ENCODE data around the gene FAM81A.
"Not testable (repeated sequence)": the region's sequence is repeated elsewhere in the genome, so short reads cannot be mapped to it uniquely, and the experiment has no call there.

The FAM81A gene

DNA sequence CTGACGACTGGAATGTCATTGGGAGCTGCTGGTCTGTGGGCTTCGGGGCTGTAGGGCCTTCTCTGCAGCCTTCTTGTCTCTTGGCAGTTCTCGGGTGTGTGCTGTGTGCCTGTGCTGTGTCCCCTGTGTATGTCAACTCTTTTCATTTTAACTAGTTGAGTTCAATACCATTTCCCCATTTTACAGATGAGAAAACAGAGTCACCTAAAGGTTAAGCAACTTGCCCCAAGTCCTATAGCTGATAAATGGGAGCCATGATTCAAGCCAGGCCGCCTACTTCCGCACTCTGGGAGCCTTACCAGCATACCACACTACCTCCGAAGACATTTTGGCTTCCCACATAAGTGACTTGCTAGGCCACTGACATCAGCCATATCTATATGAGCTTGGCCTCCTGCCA, 85.7 kb downstream of the FAM81A start:
- H3K9me3 ChIP-seq (ENCODE audit: insufficient read depth, low read length, severe bottlenecking): no peaks in the 10 kb centered on the region
- H3K4me1 ChIP-seq (ENCODE audit: insufficient read depth, low read length): peaks cover 12% of the 10 kb centered on the region; the same call in 1 of the 2 replicates
- no peak overlapping the region for H3K4me2 ChIP-seq (ENCODE audit: insufficient read depth, low read length)
- no peak for DNase-seq
- no peak overlapping the region for H3K27ac ChIP-seq (ENCODE audit: low read length)
- no peak overlapping the region for H3K4me3 ChIP-seq (ENCODE audit: low read depth in 1 of 2, low read length in 2 of 2)
- no peaks in the 10 kb centered on the region for H3K36me3 ChIP-seq (ENCODE audit: insufficient read depth, low read length)
- H3K27me3 ChIP-seq (ENCODE audit: insufficient read depth, low read length, poor library complexity): peaks cover 2% of the 10 kb centered on the region
- no peak for TF ChIP-seq CTCF (IDR thresholded peaks at IDR 0.05; ENCODE audit: borderline replicate concordance, extremely low read depth, low read length, poor library complexity, severe bottlenecking)
- TF ChIP-seq EZH2 (IDR thresholded peaks at IDR 0.05; ENCODE audit: borderline replicate concordance, low read depth, low read length, severe bottlenecking): no peak
- H3K79me2 ChIP-seq (ENCODE audit: insufficient read depth, low read length): no peaks in the 10 kb centered on the region
- peaks cover 6% of the 10 kb centered on the region; the same call in 1 of the 2 replicates for H4K20me1 ChIP-seq (ENCODE audit: insufficient read depth, low read length)
- H2AFZ ChIP-seq (ENCODE audit: low read depth, low read length): no peak overlapping the region
- ATAC-seq (ENCODE audit: insufficient read depth, low read depth): no peak
- H3K9ac ChIP-seq (ENCODE audit: low read depth, low read length): no peak overlapping the region

GRCh38 chr15:59524331-59524731, 86.3 kb downstream of the FAM81A start:
- H3K9ac ChIP-seq (ENCODE audit: low read depth, low read length): no peak overlapping the region
- H3K4me3 ChIP-seq (ENCODE audit: low read depth in 1 of 2, low read length in 2 of 2): no peak overlapping the region
- no peak overlapping the region for H2AFZ ChIP-seq (ENCODE audit: low read depth, low read length)
- H4K20me1 ChIP-seq (ENCODE audit: insufficient read depth, low read length): peaks cover 6% of the 10 kb centered on the region; the same call in 1 of the 2 replicates
- H3K9me3 ChIP-seq (ENCODE audit: insufficient read depth, low read length, severe bottlenecking): no peaks in the 10 kb centered on the region
- no peaks in the 10 kb centered on the region for H3K36me3 ChIP-seq (ENCODE audit: insufficient read depth, low read length)
- H3K27ac ChIP-seq (ENCODE audit: low read length): no peak overlapping the region
- TF ChIP-seq CTCF (IDR thresholded peaks at IDR 0.05; ENCODE audit: borderline replicate concordance, extremely low read depth, low read length, poor library complexity, severe bottlenecking) (no peak), EZH2 (IDR thresholded peaks at IDR 0.05; ENCODE audit: borderline replicate concordance, low read depth, low read length, severe bottlenecking) (no peak)
- H3K27me3 ChIP-seq (ENCODE audit: insufficient read depth, low read length, poor library complexity): peaks cover 3% of the 10 kb centered on the region
- ATAC-seq (ENCODE audit: insufficient read depth, low read depth) (no peak), DNase-seq (no peak)
- H3K4me2 ChIP-seq (ENCODE audit: insufficient read depth, low read length): no peak overlapping the region
- no peaks in the 10 kb centered on the region for H3K79me2 ChIP-seq (ENCODE audit: insufficient read depth, low read length)
- peaks cover 12% of the 10 kb centered on the region; the same call in 1 of the 2 replicates for H3K4me1 ChIP-seq (ENCODE audit: insufficient read depth, low read length)

GRCh38 chr15:59526466-59526865, 88.5 kb downstream of the FAM81A start:
- H3K4me2 ChIP-seq (ENCODE audit: insufficient read depth, low read length); H3K27ac ChIP-seq (ENCODE audit: low read length); H3K4me3 ChIP-seq (ENCODE audit: low read depth in 1 of 2, low read length in 2 of 2); H3K36me3 ChIP-seq (ENCODE audit: insufficient read depth, low read length); H3K27me3 ChIP-seq (ENCODE audit: insufficient read depth, low read length, poor library complexity); H3K79me2 ChIP-seq (ENCODE audit: insufficient read depth, low read length); DNase-seq; H2AFZ ChIP-seq (ENCODE audit: low read depth, low read length); ATAC-seq (ENCODE audit: insufficient read depth, low read depth); H3K9ac ChIP-seq (ENCODE audit: low read depth, low read length); H3K9me3 ChIP-seq (ENCODE audit: insufficient read depth, low read length, severe bottlenecking); H4K20me1 ChIP-seq (ENCODE audit: insufficient read depth, low read length): not testable (repeated sequence)
- H3K4me1 ChIP-seq (ENCODE audit: insufficient read depth, low read length): peaks cover 12% of the 10 kb centered on the region; the same call in 1 of the 2 replicates

DNA sequence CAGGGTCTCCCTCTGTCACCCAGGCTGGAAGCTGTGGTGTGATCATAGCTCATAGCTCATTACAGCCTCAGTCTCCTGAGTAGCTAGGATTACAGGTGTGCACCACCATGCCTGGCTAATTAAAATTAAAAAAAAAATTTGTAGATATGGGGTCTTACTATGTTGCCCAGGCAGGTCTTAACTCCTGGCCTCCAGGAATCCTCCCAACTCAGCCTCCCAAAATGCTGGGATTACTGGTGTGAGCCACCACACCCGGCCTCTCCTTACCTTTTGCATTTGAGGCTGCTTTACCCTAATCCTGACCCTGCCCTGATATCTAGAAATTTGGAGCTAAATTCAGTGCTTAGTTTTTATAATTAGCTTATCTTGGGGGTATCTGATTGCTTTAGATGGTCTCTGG, 90.4 kb downstream of the FAM81A start:
- Histone ChIP-seq H2AFZ (ENCODE audit: low read depth, low read length) (no peak overlapping the region), H3K79me2 (ENCODE audit: insufficient read depth, low read length) (no peaks in the 10 kb centered on the region), H3K36me3 (ENCODE audit: insufficient read depth, low read length) (no peaks in the 10 kb centered on the region), H3K4me1 (ENCODE audit: insufficient read depth, low read length) (no peaks in the 10 kb centered on the region), H3K9me3 (ENCODE audit: insufficient read depth, low read length, severe bottlenecking) (no peaks in the 10 kb centered on the region), H3K9ac (ENCODE audit: low read depth, low read length) (no peak overlapping the region), H3K27me3 (ENCODE audit: insufficient read depth, low read length, poor library complexity) (peaks cover 3% of the 10 kb centered on the region), H3K4me2 (ENCODE audit: insufficient read depth, low read length) (no peak overlapping the region), H4K20me1 (ENCODE audit: insufficient read depth, low read length) (peaks cover 6% of the 10 kb centered on the region; the same call in 1 of the 2 replicates), H3K27ac (ENCODE audit: low read length) (no peak overlapping the region), H3K4me3 (ENCODE audit: low read depth in 1 of 2, low read length in 2 of 2) (no peak overlapping the region)
- no peak for TF ChIP-seq CTCF (IDR thresholded peaks at IDR 0.05; ENCODE audit: borderline replicate concordance, extremely low read depth, low read length, poor library complexity, severe bottlenecking)
- TF ChIP-seq EZH2 (IDR thresholded peaks at IDR 0.05; ENCODE audit: borderline replicate concordance, low read depth, low read length, severe bottlenecking): no peak
- DNase-seq: no peak
- no peak for ATAC-seq (ENCODE audit: insufficient read depth, low read depth)
